Endothelial cell of umbilical vein (primary cell): ENCODE data around the gene ZNF223.

ENCODE experiments used
- EZH2 ChIP-seq: IDR thresholded peaks from 2 replicates; pipeline ENCODE4 v1.6.1; 2012; ENCODE audit warnings: borderline replicate concordance, low read depth, mild to moderate bottlenecking, moderate library complexity, low read length, inconsistent platforms; ENCODE audit not compliant: severe bottlenecking
- FOS ChIP-seq: IDR thresholded peaks from 2 replicates; pipeline ENCODE4 v1.6.1; 2011; ENCODE audit warnings: mild to moderate bottlenecking, low read length, moderate library complexity, borderline replicate concordance; ENCODE audit not compliant: insufficient read depth
- POLR2A ChIP-seq: IDR thresholded peaks from 2 replicates; pipeline ENCODE4 v1.6.1; 2012; ENCODE audit warnings: low read depth, mild to moderate bottlenecking, control low read depth, low read length
- POLR2AphosphoS5 ChIP-seq: IDR thresholded peaks from 2 replicates; pipeline ENCODE4 v1.6.1; 2012; ENCODE audit warnings: low read depth, mild to moderate bottlenecking, control low read depth, low read length, moderate library complexity; ENCODE audit not compliant: insufficient read depth
- TF ChIP-seq, protein P1 (sequence below), 2 donors: IDR thresholded peaks; 1 replicate in 1 of 2; 2 replicates in 1 of 2; pipeline ENCODE4 v1.5.1; 2011; ENCODE audit warnings: low read length in 2 of 2, mild to moderate bottlenecking in 2 of 2, moderate library complexity in 2 of 2, control low read depth in 1 of 2, inconsistent platforms in 1 of 2, low read depth in 1 of 2; ENCODE audit not compliant: insufficient read depth in 1 of 2; ENCODE audit errors: extremely low read depth in 1 of 2
- TF ChIP-seq, protein P2 (sequence below): IDR thresholded peaks from 2 replicates; pipeline ENCODE4 v1.6.1; 2011; ENCODE audit not compliant: insufficient read depth, insufficient read length

DNA sequence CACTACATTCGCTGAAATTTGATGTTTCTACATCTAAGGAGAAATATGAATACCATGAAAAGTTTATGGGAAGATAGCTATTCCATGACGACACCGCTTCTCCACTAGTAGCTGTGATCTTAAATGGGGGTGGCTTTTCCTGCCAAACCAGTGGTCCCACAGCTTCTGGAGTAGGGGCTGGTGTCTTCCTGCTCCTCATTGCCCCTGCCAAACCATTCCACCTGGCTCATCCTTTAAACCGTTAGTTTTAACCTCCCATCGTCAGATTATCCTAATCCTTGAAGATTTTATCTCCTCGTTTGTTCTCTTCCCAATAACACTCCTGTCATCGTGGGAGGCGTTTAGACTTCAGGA is 49.6 kb upstream of the ZNF223 start:
- TF ChIP-seq POLR2AphosphoS5 = no peak
- TF ChIP-seq, protein P1, sequence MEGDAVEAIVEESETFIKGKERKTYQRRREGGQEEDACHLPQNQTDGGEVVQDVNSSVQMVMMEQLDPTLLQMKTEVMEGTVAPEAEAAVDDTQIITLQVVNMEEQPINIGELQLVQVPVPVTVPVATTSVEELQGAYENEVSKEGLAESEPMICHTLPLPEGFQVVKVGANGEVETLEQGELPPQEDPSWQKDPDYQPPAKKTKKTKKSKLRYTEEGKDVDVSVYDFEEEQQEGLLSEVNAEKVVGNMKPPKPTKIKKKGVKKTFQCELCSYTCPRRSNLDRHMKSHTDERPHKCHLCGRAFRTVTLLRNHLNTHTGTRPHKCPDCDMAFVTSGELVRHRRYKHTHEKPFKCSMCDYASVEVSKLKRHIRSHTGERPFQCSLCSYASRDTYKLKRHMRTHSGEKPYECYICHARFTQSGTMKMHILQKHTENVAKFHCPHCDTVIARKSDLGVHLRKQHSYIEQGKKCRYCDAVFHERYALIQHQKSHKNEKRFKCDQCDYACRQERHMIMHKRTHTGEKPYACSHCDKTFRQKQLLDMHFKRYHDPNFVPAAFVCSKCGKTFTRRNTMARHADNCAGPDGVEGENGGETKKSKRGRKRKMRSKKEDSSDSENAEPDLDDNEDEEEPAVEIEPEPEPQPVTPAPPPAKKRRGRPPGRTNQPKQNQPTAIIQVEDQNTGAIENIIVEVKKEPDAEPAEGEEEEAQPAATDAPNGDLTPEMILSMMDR (IDR thresholded peaks at IDR 0.05; ENCODE audit: extremely low read depth in 1 of 2, insufficient read depth in 1 of 2, low read depth in 1 of 2, low read length in 2 of 2) = no peak
- TF ChIP-seq FOS = no peak
- TF ChIP-seq POLR2A = no peak
- TF ChIP-seq EZH2 = no peak
- TF ChIP-seq, protein P2, sequence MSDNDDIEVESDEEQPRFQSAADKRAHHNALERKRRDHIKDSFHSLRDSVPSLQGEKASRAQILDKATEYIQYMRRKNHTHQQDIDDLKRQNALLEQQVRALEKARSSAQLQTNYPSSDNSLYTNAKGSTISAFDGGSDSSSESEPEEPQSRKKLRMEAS = no peak
